ENCODE results near the gene ZCRB1.
A peak's percentile ranks its signal among the peaks of the same experiment; 100 is the strongest.

The ZCRB1 gene

DNA sequence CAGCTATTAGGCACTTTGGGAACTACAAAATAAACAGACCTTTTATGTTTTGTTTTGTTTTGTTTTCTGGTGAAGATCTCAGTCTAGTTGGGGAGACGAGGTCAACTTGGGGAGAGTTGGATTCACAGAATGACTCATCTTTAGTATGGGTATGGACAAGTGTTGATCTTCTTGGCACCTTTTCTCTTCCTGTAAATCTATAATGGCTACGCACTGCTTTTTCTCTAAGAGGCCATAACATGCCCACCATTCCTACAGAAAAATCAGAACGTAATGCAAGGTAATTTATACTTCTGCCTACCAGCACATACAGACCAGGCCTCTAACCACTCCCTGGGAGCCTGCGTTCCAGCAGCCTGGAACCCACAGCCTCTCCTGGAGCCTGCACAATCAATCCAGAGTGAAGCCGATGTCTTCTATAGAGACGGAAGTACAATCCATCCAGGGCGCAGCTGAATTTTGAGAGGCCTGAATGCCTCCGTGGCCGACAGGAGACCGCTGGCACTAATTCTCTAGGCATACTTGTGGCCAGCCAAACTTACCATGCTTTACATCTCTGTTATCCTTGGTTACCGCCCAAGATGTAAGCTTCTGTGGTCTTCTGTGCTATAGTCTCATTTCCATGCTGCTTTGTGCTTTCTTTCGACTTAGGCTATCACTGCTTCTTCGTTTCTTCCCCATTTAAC, 790 bp upstream of the ZCRB1 start:
- DNase-seq: no peak

DNA sequence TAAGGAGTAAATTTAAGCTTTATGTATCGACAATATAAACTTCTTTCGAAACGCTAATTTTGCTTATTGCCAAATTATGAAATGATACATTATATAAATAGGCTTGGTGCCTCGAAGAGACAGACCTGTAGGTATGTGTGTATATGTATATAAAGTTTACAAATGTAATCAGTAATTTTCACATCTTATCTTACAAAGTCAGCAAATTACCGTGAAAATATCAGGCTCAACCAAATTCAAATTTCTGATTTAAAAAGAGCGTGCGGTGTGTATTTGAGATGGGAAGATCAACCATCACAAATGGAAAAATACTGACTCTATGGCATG, 605 bp downstream of the ZCRB1 start:
- DNase-seq: no peak

DNA sequence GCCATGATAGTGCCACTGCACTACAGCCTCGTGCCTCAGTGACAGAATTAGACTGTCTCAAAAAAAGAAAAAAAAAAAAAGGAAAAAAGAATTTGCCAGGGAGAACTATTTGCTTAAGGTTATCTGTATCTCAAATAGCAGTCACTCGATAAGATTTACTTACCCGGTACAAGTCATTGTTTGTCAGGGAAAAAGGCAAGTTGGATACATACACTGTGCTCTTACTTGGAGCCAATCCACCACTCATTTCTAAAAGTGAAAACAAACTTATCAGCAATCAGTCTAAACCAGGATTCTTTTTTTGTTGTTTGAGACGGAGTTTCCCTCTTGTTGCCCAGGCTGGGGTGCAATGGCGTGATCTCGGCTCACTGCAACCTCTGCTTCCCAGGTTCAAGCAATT, 2.0 kb downstream of the ZCRB1 start:
- no peak for DNase-seq

DNA sequence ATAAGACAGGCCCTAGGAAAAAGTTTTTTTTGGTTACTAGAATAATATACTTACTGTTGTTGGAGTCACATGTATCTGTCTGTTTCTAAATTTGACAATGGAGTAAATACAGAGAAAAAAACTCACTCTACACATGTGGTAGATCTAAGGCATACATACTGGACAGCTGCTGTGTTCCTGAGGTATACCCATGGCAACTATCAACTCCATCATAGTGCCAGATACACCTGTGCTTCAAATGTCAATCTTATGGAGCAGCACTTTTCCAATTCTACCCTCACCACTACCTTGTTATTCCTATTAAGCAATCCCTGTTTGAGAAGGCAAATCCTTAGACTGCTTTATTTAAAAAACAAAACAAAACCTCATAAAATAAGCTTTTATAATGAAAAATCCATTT, 3.3 kb downstream of the ZCRB1 start:
- DNase-seq: no peak

DNA sequence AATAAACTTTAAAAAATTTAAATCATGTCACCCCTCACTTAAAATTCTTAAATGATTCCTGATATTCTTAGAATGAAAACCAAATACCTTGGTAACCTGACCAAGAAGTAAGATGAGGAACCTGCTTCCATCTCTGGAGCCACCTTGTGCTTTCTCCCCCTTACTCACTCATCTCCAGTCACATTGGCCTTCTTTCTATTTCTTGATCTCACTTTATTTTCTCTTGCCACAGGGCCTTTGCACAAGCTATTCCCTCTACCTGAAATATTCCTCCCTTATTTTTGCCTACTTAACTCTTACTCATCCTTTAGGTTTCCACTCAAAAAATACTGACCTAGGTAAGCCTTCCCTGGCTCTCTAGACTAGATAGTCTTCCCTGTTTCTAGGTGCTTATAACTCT, 5.1 kb downstream of the ZCRB1 start:
- no peak for DNase-seq

DNA sequence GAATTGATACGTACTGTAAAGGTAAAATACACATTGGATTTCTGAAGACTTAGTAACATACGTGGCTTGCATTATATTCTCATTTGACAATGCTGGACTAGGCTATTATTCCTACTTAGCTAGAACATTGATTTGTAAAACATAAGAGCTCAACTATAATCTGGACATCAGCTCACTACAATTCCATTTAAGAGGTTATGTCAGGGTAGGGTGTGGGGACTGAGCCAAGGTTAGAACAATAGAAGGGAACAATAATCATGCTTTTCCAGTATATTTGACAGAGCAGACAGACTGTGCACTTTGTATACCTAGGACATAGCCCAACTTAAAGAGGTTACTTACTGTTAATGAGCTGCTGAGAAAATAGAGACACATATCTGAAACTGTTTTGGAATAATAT, 10.8 kb downstream of the ZCRB1 start:
- DNase-seq: no peak

DNA sequence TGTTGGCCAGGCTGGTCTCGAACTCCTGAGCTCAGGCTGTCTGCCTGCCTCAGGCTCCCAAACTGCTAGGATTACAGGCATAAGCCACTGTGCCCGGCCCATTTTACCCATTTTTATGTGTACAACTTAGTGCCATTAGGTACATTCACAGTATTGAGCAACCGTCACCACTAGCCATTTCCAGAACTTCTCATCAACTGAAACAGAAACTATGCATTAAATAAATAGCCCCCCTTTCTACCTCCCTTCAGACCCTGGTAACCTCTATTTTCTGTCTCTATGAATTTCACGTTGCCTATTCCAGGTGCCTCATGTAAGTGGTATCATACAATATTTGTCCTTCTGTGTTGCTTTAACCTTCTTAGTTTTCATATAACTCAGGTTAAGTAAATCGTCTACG, 15.9 kb downstream of the ZCRB1 start:
- no peak for DNase-seq

DNA sequence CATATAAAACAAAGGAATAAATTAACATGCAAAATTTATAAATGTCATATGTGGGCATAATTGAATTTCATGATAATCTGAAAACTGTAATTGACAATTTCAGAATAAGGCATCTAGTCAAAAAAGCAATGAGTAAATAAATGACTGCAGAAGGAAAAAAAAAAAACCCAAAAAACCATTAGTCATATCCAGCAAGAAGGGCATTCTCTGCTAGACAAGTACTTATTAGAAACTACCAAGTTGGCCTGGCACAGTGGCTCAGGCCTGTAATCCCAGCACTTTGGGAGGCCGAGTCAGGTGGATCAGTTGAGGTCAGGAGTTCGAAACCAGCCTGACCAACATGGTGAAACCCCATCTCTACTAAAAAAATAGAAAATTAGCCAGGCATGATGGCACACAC, 17.5 kb downstream of the ZCRB1 start:
- DNase-seq: no peak

DNA sequence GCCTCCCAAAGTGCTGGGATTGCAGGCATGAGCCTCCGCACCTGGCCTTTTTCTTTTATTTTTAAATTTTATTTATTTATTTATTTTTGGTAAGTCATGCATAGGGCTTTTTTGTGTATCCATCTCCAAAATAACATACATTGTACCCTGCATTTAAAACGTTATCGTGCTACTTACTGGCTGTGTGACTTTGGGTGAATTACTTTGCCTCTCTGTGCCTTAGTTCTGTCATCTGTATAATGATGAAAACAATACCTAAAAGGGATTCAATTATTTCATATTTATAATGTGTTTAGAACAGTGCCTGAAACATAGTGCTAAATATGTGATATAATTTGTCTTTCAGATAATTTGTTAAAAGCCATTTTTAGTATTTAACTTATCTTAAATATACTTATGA, 19.6 kb downstream of the ZCRB1 start:
- no peak for DNase-seq

DNA sequence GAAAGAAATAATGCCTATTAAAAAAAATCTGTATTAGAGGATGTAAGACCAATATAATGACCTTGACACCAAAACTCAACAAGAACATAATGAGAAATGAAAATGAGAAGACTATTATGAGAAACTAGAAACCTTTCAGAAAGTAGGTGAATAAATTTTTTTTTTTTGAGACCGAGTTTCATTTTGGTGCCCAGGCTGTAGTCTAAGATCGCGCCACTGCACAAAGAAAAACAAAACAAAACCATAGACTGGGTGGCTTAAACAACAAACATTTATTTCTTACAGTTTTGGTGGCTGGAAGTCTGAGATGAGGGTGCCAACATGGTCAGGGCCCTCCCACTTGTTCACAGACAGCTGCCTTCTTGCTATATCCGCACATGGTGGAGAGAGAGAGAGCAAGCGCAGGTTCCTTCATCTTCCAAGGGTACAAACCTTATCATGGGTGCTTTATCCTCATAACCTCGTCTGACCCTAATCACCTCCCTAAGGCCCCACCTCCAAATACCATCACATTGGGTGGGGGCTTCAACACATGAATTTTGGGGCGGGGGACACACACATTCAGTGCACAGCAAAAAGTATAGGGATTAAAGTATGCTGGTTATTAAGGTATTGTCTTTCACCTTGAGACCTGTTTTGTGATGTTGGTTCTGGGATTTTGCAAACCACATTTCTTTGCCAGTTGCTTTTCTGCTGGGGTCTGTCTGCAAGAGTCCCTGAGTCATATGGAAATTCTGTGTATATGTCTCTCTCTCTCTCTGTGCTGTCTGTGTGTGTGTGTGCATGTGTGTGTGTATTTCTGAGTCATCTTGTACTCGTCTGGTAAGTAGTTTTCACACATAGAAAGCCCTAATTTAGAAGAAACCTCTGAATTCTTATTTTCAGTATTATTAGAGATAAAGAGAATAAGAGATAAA, 26.2 kb downstream of the ZCRB1 start:
- no peak for DNase-seq

DNA sequence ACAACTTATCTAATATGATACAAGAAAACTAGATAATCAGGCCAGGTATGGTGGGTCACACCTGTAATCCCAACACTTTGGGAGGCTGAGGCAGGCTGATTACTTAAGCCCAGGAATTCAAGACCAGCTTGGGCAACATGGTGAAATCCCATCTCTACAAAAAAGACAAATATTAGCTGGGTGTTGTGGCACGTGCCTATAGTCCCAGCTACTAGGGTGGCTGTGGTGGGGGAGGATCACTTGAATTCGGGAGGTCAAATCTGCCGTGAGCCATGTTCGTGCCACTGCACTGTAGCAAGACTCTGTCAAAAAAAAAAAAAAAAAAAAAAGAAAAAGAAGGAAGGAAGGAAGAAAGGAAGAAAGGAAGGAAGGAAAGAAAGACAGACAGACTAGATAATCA, 27.0 kb downstream of the ZCRB1 start:
- DNase-seq: no peak

DNA sequence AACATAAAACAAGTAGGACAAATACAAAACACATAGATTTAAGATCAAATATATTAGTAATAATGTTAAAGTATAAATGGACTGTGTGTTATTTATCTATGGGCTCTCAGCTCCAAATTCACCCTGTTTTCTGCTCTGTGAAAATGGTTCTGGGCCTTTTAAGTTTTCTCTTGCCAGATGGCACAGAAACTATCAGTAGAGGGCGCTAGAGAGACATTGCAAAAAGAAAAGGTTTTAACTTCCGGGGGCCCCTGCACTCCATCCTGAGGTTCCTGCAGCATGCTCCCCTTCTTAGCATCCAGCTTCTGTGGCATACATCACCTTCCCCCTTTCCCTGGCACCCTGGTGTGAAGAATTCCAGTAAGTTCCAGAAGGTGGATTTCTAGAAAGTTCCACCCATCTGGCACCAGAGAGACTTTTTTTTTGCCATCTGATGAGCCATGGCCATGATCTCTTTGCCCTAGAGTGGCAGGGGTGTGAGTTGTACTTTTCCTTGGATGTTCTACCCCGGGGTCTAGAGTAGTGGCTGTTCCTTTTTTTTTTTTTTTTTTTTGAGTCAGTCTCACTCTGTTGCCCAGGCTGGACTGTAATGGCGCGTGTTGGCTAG, 29.3 kb downstream of the ZCRB1 start:
- DNase-seq: no peak

DNA sequence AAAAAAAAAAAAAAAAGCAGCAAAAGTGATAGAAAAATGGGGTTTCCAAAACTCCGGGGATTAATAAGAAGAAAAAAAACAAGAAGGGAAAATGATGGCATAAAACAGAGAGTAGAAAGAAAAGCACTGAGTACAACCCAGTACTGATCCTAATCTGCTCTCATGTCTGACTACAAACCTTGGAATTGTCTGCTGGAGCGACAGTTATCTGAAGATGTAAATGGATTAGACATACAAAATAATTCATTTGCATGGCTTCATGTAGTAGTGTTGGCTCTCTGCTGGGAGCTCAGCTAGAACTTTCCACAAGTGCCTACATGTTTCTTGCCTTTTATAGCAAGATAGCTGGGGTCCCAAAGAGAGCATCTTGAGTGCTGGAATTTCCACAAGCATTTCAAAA, 34.2 kb downstream of the ZCRB1 start:
- DNase-seq: no peak

DNA sequence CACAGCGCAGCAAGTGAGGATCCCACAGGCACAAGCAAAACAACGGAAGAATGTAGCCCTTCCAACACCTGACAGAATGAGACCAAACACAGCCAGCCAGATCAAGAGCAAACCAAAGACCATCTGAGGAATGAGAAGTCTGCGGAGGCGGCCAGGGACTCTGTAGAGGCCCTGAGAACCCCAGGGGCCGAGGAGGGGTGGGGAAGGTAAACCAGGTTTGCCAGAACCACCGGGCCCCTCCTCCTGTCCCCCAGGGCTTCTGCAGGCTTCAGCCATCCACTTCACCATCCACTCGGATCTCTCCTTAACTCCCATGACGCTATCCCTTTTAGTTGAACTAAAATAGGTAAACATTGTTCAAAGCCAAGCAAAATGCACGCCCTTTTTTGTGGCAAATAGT, 37.4 kb downstream of the ZCRB1 start:
- no peak for DNase-seq

DNA sequence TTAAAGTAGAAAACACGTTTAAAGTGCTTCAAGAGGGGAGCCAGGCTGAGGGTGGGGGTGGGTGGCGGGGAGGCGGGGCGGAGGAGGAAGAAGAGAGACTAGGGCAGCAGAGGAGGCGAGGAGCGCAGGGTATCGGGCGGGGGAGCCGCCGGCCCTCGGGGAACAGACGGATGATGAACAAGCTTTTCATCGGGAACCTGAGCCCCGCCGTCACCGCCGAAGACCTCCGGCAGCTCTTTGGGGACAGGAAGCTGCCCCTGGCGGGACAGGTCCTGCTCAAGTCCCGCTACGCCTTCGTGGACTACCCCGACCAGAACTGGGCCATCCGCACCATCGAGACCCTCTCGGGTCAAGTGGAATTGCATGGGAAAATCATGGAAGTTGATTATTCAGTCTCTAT, 39.2 kb downstream of the ZCRB1 start:
- no peak for DNase-seq

DNA sequence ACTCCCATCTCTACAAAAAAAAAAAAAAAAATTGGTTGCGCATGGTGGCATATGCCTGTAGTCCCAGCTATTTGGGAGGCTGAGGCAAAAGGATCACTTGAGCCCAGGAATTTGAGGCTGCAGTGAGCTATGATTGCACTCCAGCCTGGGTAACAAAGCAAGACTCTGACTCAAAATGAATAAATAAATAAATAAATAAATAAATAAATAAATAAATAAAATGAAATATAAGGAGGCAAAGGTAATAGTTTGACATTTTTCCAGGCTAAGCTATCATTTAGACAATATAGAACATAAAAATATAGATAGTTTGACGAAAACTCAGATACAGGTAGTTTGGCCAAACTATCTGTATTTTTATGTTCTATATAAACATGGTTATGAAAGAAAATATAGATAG, 40.5 kb downstream of the ZCRB1 start:
- no peak for DNase-seq

DNA sequence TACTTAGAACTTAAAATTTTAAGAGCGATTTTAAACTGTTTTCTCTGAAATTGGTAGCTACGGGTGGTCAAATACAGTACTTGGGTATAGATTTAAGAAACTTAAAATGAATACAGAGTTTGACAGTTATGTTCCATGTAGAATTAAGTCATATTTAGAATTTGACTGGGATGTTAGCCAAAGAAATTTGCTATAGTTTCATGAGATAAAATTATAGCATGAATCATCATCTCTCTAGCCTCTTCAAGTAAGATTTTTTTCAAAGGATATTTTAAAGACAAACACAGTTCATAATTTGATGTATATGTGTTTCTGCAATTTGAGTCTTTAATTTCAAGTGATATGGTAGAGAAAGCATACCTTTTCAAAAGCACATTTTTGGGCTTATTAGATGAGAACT, 41.0 kb downstream of the ZCRB1 start:
- no peak for DNase-seq

DNA sequence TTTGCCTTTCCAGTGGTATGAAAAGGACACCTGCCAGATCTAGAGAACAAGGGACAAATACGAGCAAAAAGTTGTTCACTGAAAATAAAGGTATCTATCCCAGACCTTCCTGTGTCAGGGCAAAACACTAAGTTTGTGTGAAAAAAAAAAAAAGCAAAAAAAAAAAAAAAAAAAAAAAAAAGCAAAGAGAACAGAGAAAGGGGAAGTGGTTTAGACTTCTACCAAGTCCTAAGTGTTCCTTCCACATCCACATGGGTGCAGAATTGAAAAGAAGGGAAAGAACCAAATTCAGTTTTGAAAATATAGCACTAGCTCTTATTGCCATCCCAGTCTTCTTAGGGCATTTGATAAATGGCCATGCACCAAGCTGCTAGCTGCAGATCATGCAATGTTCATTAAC, 41.7 kb downstream of the ZCRB1 start:
- no peak for DNase-seq

DNA sequence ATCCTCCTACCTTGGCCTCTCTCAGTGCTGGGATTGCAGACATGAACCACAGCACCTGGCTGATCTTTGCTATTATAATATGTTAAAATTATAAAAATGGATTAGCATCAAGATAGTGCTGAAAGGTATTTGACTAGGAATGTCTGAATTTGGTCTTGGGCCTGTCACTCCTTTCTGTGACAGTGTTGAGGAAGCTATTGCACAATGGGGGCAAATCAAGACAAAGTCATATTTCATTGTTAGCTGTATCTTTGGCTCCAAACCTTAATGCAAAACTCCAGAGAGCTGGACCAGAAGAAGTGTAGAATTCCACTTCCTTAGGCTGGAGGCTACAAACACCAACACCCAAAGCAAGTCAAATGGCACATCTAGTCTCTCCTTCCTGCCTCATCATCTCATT, 42.2 kb downstream of the ZCRB1 start:
- no peak for DNase-seq

DNA sequence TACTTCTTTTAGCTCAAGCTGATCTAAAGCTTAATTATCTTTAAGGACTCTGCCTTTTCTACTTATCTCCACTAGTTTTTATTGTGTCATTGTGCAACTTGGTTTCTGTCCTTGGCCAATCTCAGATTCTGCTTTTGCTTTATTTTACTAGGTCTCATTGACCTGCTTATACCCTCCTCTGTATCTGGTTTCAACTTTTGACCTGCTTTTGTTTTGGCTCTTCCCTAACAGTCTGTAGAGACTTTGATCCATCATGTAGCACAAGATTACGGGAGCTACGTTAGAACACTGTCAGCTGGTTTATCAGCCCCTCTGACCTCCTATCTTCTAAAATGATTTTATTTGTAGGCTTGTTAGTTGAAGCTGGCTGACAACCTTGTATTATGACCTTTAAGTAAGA, 43.6 kb downstream of the ZCRB1 start:
- peak; percentile 11 for DNase-seq

DNA sequence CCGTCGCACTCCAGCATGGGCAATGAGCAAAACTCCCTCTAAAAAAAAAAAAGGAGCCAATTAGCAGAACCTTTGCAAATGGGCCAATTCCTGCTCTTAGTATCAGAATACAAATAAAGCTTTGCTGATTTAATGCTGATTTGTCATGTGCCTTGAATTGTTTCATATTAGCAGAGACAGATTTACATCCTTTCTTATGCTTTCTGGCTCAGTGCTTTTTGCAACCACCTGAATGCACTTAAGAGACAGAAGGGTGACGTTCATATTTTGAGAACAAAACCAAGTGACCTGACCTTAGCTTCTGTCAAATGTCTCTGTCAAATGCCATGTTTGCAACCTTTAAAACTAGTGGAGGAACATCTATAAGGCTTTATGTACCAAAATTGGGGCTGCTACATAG, 44.0 kb downstream of the ZCRB1 start:
- DNase-seq: no peak

DNA sequence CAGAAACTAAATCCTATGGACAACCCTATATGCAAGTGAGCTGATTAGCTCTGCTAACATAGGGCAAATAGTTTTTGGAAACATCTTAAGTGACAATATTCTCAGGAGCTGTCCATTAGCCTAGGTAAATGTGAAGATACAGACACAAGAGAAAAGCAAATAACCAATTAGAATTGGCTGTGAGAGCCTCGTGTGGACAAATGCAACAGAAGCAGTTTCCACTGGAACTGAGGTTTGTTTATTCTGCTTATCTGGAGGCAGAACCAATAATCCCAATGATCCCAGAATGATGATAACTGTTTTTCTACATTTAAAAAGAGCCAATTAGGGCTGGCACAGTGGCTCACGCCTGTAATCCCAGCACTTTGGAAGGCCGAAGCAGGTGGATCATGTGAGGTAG, 44.6 kb downstream of the ZCRB1 start:
- DNase-seq: no peak

DNA sequence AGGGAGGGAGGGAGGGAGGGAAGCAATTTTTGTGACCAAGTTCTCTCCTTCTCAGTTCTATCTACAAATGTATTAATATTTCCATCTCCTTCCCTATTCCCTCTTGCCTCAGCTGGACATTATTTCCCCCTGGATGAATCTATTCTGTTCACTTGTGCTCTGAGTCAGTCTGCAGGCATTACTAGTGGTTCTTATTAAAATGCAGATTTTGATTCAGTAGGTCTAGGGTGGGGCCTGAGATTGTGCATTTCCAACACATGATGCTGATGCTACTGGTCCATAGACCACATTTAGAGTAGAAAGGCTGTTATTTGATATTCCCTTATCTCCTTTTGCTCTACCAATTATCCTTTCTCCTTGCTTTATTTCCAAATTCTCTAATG, 47.8 kb downstream of the ZCRB1 start:
- DNase-seq: no peak

DNA sequence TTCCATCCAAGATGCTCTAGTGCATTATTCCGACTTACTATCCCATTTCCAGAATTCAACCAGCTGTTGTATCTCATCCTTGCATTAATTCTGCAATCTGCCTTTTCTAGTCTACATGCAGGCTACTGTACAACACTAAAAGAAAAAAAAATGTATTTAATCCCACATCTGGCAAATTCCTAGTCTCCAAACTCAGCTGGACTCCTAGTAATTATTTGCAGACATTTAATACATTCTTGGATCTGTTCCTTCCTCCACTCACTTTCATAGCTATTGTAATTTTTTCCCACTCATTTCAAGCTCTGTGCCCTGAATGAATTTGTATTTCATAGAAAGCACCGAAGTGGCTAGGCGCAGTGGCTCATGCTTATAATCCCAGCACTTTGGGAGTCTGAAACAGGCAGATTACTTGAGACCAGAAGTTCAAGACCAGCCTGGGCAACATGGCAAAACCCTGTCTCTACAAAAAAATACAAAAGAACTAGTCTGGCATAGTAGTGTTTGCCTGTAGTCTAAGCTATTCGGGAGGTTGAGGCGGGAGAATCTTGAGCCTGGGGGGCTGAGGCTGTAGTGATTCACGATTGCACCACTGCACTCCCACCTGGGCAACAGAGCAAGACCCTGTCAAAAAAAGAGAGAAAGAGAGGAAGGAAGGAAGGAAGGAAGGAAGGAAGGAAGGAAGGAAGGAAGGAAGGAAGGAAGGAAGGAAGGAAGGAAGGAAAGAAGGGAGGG, 48.3 kb downstream of the ZCRB1 start:
- no peak for DNase-seq

All from NCI-H2227 treated with DMSO at 0.1 percent for 48 hours (cell line).